Hepatocyte (in vitro differentiated cells): ENCODE results near the gene HOXC4.

Experiments used
- EZH2 ChIP-seq: fragments of 200-600 bp; sonication (generic); IDR thresholded peaks from 2 replicates; pipeline ENCODE4 v1.6.1; 2016; ENCODE audit warnings: antibody characterized with exemption, mild to moderate bottlenecking, borderline replicate concordance
- TF ChIP-seq, protein P1 (sequence below): fragments of 200-600 bp; sonication (generic); IDR thresholded peaks from 2 replicates; pipeline ENCODE4 v1.5.1; 2016; ENCODE audit warnings: antibody characterized with exemption, mild to moderate bottlenecking; ENCODE audit not compliant: poor library complexity

DNA sequence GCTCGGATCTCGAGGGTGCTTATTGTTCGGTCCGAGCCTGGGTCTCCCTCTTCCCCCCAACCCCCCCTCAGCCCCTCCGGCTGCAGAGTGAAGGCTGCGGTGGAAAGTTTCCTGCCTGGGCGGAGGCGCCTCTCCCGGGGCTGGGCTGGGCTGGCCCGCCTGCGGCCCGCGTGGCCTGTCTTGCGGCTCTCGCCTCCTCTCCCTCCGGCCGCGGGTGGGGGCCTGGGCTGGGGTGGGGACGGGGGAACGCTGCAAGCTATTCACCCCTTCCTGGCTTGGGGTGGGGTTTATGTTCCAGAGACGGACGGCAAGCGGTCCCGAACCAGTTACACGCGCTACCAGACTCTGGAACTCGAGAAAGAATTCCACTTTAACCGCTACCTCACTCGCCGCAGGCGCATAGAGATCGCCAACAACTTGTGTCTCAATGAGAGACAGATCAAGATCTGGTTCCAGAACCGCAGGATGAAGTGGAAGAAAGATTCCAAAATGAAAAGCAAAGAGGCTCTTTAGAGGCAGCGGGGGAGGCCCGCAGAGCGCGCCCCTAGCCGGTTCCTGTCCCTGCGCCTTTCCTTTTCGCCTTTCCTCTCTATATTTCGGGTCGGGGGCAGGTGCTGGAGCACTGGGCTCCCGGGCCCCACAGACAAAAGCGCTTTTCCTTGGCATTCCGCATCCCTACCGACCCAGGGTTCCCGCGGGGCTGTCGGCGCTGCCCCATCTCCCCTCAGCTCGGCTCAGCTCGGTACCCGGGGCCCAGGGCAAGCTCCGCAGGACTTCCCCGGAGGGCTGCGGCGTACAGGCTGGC lies 19.5 kb upstream of the HOXC4 start:
- TF ChIP-seq, protein P1, sequence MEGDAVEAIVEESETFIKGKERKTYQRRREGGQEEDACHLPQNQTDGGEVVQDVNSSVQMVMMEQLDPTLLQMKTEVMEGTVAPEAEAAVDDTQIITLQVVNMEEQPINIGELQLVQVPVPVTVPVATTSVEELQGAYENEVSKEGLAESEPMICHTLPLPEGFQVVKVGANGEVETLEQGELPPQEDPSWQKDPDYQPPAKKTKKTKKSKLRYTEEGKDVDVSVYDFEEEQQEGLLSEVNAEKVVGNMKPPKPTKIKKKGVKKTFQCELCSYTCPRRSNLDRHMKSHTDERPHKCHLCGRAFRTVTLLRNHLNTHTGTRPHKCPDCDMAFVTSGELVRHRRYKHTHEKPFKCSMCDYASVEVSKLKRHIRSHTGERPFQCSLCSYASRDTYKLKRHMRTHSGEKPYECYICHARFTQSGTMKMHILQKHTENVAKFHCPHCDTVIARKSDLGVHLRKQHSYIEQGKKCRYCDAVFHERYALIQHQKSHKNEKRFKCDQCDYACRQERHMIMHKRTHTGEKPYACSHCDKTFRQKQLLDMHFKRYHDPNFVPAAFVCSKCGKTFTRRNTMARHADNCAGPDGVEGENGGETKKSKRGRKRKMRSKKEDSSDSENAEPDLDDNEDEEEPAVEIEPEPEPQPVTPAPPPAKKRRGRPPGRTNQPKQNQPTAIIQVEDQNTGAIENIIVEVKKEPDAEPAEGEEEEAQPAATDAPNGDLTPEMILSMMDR, result no peak
- peak; percentile 10 for TF ChIP-seq EZH2
